GM12878 (cell line): ENCODE measurements around the gene PLEKHG1. TPM values are rescaled to one million over a fixed set of nuclear protein-coding genes. Genes with fewer than 3 reads are reported as not detected.
A peak's percentile ranks its signal among the peaks of the same experiment; 100 is the strongest.

Experiments
- ATAC-seq: fragments of 200-7000 bp; cut with Tn5 transposase; 3 replicates; pipeline ENCODE4 v1.9.1; 2020; ENCODE audit warnings: mild to moderate bottlenecking, moderate library complexity
- BruUV-seq: library from RNA; stranded (reverse); fragments of 400-500 nt; replicated peaks from 2 replicates; lab custom pipeline; 2021; lab: Mats Ljungman, UMichigan
- CTCF ChIA-PET: fragments of 300-600 bp; sonication (Branson Sonifier 250); formaldehyde crosslinking; extraction: SDS; loops from one replicate; lab custom pipeline; 2021; ENCODE audit warnings: inconsistent platforms; lab: Yijun Ruan, JAX
- POLR2A ChIA-PET: fragments of 350-600 bp; formaldehyde crosslinking; extraction: SDS; loops from one replicate; lab custom pipeline; 2021; ENCODE audit warnings: inconsistent platforms; lab: Charles Lee
- RAD21 ChIA-PET: fragments of 300-600 bp; sonication (Branson Sonifier 250); formaldehyde crosslinking; loops from one replicate; lab custom pipeline; 2023; ENCODE audit warnings: antibody characterized with exemption; ENCODE audit not compliant: unreplicated experiment; lab: Charles Lee
- SMC1A ChIA-PET: fragments of 300-600 bp; sonication (Branson Sonifier 250); formaldehyde crosslinking; loops from one replicate; lab custom pipeline; 2023; ENCODE audit not compliant: unreplicated experiment, uncharacterized antibody; lab: Charles Lee
- DNase-seq: peaks from one replicate; pipeline ENCODE4 v3.0.0-alpha.2; 2011; ENCODE audit warnings: low read depth, low spot score
- FAIRE-seq: peaks from 3 replicates; lab custom pipeline; 2011; peaks lifted over from hg19 to GRCh38; lab: Jason Lieb, UNC
- H2AFZ ChIP-seq: 2 replicates; pipeline ENCODE4 v1.6.0; 2011; ENCODE audit warnings: low read depth, low read length, control low read depth; ENCODE audit not compliant: control insufficient read depth
- H3K27ac ChIP-seq: 2 replicates; pipeline ENCODE4 v1.5.1; 2011; ENCODE audit warnings: control low read depth; ENCODE audit not compliant: control insufficient read depth, insufficient read depth
- H3K27me3 ChIP-seq, 2 experiments: replicated peaks in 1 of 2; 2 replicates each; pipeline versions ENCODE4 v1.6.0 to v1.6.1; 2011; ENCODE audit warnings: low read length in 1 of 2; ENCODE audit not compliant: control insufficient read depth in 2 of 2, insufficient read depth in 2 of 2
- H3K36me3 ChIP-seq, 2 experiments: 2 replicates each; pipeline ENCODE4 v1.5.1; 2011; ENCODE audit warnings: low read length in 1 of 2; ENCODE audit not compliant: control insufficient read depth in 2 of 2, insufficient read depth in 2 of 2
- H3K4me1 ChIP-seq: 2 replicates; pipeline ENCODE4 v1.6.1; 2011; ENCODE audit warnings: mild to moderate bottlenecking, low read length, moderate library complexity, mixed read lengths; ENCODE audit not compliant: control insufficient read depth, insufficient read depth
- H3K4me2 ChIP-seq: 2 replicates; pipeline ENCODE4 v1.6.0; 2011; ENCODE audit warnings: control low read depth; ENCODE audit not compliant: control insufficient read depth, insufficient read depth
- H3K4me3 ChIP-seq: fragments of 200-600 bp; sonication (generic); 2 replicates; pipeline ENCODE4 v1.5.1; 2016
- H3K79me2 ChIP-seq: 2 replicates; pipeline ENCODE4 v1.6.0; 2011; ENCODE audit warnings: low read length; ENCODE audit not compliant: control insufficient read depth, insufficient read depth
- H3K9ac ChIP-seq: 2 replicates; pipeline ENCODE4 v1.8.0; 2011; ENCODE audit warnings: low read length, control low read depth, mixed read lengths; ENCODE audit not compliant: control insufficient read depth, insufficient read depth
- H3K9me3 ChIP-seq: replicated peaks from 3 replicates; pipeline ENCODE4 v1.5.1; 2011; ENCODE audit warnings: mild to moderate bottlenecking, low read length; ENCODE audit not compliant: control insufficient read depth, insufficient read depth
- H4K20me1 ChIP-seq: 2 replicates; pipeline ENCODE4 v1.6.0; 2011; ENCODE audit not compliant: control insufficient read depth, insufficient read depth
- BHLHE40 ChIP-seq, 2 experiments: fragments of 450-650 bp in 1 of 2; IDR thresholded peaks; 2 replicates each; pipeline ENCODE4 v1.6.1; 2011 to 2017; ENCODE audit warnings: low read depth in 2 of 2, borderline replicate concordance in 1 of 2, improper control_type of control experiment in 1 of 2, low read length in 1 of 2, mild to moderate bottlenecking in 1 of 2
- MTA3 ChIP-seq: IDR thresholded peaks from 2 replicates; pipeline ENCODE4 v1.6.1; 2012; ENCODE audit warnings: low read length, inconsistent platforms, borderline replicate concordance
- NFIC ChIP-seq: IDR thresholded peaks from 2 replicates; pipeline ENCODE4 v1.6.1; 2012; ENCODE audit warnings: low read depth, mild to moderate bottlenecking, inconsistent platforms, low read length, moderate library complexity
- RBBP5 ChIP-seq: fragments of 200-600 bp; sonication (generic); conservative IDR thresholded peaks from 2 replicates; pipeline ENCODE4 v1.6.1; 2016
- RUNX3 ChIP-seq: IDR thresholded peaks from 2 replicates; pipeline ENCODE4 v1.6.1; 2012; ENCODE audit warnings: low read length, inconsistent platforms
- SPI1 ChIP-seq: IDR thresholded peaks from 2 replicates; pipeline ENCODE4 v1.6.1; 2011; ENCODE audit warnings: low read depth, mild to moderate bottlenecking, low read length, moderate library complexity, borderline replicate concordance; ENCODE audit not compliant: insufficient read depth
- STAT3 ChIP-seq: IDR thresholded peaks from 2 replicates; pipeline ENCODE4 v1.6.1; 2011; ENCODE audit warnings: low read depth, low read length, improper control_type of control experiment
- TCF7 ChIP-seq: IDR thresholded peaks from 2 replicates; pipeline ENCODE4 v1.6.1; 2014; ENCODE audit warnings: antibody characterized with exemption, borderline replicate concordance
- WGBS: methylation state at CpG from one replicate; pipeline ENCODE4 v1.1.6; 2016; ENCODE audit warnings: low lambda C conversion rate; ENCODE audit not compliant: insufficient replicate concordance, insufficient coverage; ENCODE audit errors: missing lambda C conversion rate; 5-methylcytosine and 5-hydroxymethylcytosine counted together
- in situ Hi-C: fragments of 300-500 bp; cut with MboI; formaldehyde crosslinking; loops from 9 replicates; pipeline ENCODE4 v1.14.3; 2018; ENCODE audit warnings: mixed read lengths
- intact Hi-C: fragments of 100-400 bp; cut with micrococcal nuclease; formaldehyde crosslinking; loops from one replicate; pipeline ENCODE4 v1.14.2; 2022; ENCODE audit not compliant: unreplicated experiment
- polyA plus RNA-seq, 11 experiments: library from polyadenylated mRNA; depleted of rRNA in 4 of 11; unstranded in 6 of 11; stranded (reverse) in 5 of 11; fragments of >200 nt; fragmentation: Nextera tagmentation in 4 of 11; fragmentation: Illumina TruSeq in 1 of 11; extraction: Ambion mirVana in 4 of 11; extraction: Trizol in 1 of 11; gene quantifications; 1 replicate in 1 of 11; 2 replicates in 10 of 11; pipeline versions ENCODE4 v1.2.1 to v1.2.3, GENCODE V29; 2011 to 2016; ENCODE audit warnings: inconsistent platforms in 2 of 11, missing spikeins in 2 of 11, low read depth in 1 of 11
- total RNA-seq, 4 experiments: library from RNA; depleted of rRNA in 3 of 4; stranded (reverse); fragments of >200 nt in 3 of 4; fragmentation: Illumina TruSeq in 1 of 4; extraction: Trizol in 1 of 4; gene quantifications; 2 replicates each; pipeline versions ENCODE4 v1.2.1 to v1.2.3, GENCODE V29; 2013 to 2021
- TF ChIP-seq, protein P1 (sequence below): IDR thresholded peaks from 2 replicates; pipeline ENCODE4 v1.6.1; 2012; ENCODE audit warnings: low read length, inconsistent platforms

PLEKHG1 gene
- total and polyA plus RNA-seq, 10 of the 15 experiments (the other 5 are each of a cell fraction or from before 2014, with no cell fraction given), result 0.77 to 17.2 (median 4.9) TPM

DNA sequence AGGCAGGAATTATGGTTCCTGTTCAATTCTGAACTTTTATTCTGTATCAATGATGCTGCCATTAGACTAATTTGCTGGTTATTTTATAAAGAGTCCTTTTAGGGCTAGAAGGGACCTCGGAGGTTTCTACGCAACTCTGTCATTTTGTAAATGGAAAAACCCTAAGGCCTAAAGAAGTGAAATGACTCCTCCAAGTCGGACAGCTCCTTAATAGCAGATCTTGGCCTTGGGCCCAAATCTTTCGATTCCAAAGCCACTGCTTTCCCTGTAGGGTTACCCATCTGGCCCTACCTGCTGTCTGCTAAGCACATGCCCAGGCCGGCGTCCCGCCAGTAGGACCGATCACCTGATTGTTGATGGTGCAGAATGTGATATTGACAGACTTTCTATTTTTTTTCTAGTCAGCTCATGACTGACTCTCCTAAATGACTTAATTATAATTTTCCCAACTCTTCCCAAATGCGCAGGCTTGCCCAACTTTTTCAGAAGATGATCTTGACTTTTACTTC, 40.2 kb downstream of the PLEKHG1 start (continued):
- no peak for TF ChIP-seq STAT3
- no peak for TF ChIP-seq BHLHE40 (IDR thresholded peaks at IDR 0.05; ENCODE audit: borderline replicate concordance in 1 of 2, low read depth in 2 of 2, low read length in 1 of 2)
- TF ChIP-seq MTA3, result no peak

DNA sequence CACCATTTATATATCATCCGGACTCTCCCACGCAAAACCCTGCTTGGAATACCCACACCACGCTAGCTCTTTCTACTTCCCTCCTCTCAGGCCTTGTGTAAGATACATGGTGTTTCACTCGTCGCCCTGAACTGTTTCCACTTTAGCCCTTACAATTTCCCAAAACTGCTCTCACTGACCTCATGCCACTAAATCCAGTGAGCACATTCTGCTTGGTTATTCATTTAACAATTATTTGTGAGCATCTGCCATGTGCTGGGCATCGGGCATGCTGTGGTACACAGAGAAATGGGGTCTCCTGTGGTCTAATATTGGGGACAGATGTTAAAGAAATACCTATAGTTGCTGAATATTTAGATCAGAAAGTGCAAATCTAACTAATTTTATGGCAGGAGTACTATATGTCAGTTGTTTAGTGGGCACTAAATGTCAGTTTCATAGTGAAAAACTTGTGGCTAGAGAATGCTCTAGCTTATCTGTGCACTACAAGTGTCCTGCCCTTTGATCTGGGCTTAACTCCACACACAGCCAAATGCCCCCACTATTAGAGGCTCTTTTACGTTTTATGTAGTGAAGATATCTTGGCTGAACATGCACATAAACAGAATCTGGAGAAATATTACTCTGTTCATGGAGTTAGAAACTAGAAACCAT, 41.0 kb downstream of the PLEKHG1 start:
- ChIA-PET CTCF (interaction anchor here (1.0 to 4.1 kb wide), 3 partner anchors 41 to 175 kb away, joined by 3 to 15 read pairs (median 4); partner anchors contain the start of gene PLEKHG1), RAD21 (interaction anchor here (0.9 to 8.9 kb wide), 6 partner anchors 10 to 174 kb away, joined by 3 to 73 read pairs (median 3); partner anchors contain the start of gene PLEKHG1), POLR2A (no interaction called here), SMC1A (interaction anchor here (1.0 to 3.1 kb wide), 5 partner anchors 25 to 173 kb away, joined by 3 to 17 read pairs (median 4); partner anchors contain the start of gene PLEKHG1)
- TF ChIP-seq NFIC (0 out of 2 replicates have a peak, but pooled peaks have one; percentile 18), RBBP5 (no peak), RUNX3 (peak; percentile 66), TCF7 (peak; percentile 90), SPI1 (0 out of 2 replicates have a peak, but pooled peaks have one; percentile 5)
- TF ChIP-seq, protein P1, sequence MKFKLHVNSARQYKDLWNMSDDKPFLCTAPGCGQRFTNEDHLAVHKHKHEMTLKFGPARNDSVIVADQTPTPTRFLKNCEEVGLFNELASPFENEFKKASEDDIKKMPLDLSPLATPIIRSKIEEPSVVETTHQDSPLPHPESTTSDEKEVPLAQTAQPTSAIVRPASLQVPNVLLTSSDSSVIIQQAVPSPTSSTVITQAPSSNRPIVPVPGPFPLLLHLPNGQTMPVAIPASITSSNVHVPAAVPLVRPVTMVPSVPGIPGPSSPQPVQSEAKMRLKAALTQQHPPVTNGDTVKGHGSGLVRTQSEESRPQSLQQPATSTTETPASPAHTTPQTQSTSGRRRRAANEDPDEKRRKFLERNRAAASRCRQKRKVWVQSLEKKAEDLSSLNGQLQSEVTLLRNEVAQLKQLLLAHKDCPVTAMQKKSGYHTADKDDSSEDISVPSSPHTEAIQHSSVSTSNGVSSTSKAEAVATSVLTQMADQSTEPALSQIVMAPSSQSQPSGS, result 0 out of 2 replicates have a peak, but pooled peaks have one; percentile 14
- no peaks in the 10 kb centered on the region for H3K27me3 ChIP-seq
- peaks cover 13% of the 10 kb centered on the region for H3K79me2 ChIP-seq
- no peak for FAIRE-seq
- peaks cover 30% of the 10 kb centered on the region for H3K4me1 ChIP-seq
- peak overlapping the region; percentile 63 for H3K27ac ChIP-seq
- DNase-seq, result no peak
- BruUV-seq, result no TSS peak
- in situ Hi-C loops, result no loop called here
- no peaks in the 10 kb centered on the region for H4K20me1 ChIP-seq
- H3K4me2 ChIP-seq, result peak overlapping the region; percentile 74
- no peaks in the 10 kb centered on the region for H3K9me3 ChIP-seq
- H3K36me3 ChIP-seq, result no peaks in the 10 kb centered on the region; a peak in 1 of 4 replicates
- ATAC-seq, result peak; percentile 77
- H3K4me3 ChIP-seq, result no peak overlapping the region
- intact Hi-C loops, result no loop called here
- H2AFZ ChIP-seq, result no peak overlapping the region; the same call in 1 of the 2 replicates
- WGBS, result 72% methylated on average over 7 of the region's 7 CpGs
- H3K9ac ChIP-seq, result no peak overlapping the region
